HG03571 (cell line): ENCODE results near the gene DNAL4.

Experiments used
- ATAC-seq: cut with Tn5 transposase; IDR thresholded peaks from one replicate; pipeline ENCODE4 v1.9.1; 2021; ENCODE audit not compliant: unreplicated experiment

DNAL4 gene

GRCh38 chr22:38760477-38761201, 33.3 kb downstream of the DNAL4 start:
- ATAC-seq = no peak

GRCh38 chr22:38759005-38759404, 34.9 kb downstream of the DNAL4 start:
- ATAC-seq = no peak

GRCh38 chr22:38758276-38758945, 35.5 kb downstream of the DNAL4 start:
- ATAC-seq = no peak

GRCh38 chr22:38757464-38757757, 36.5 kb downstream of the DNAL4 start:
- ATAC-seq = no peak

- ATAC-seq = no peak
Measured at GRCh38 chr22:38756711-38757463, 37.1 kb downstream of the DNAL4 start.

GRCh38 chr22:38755911-38756532, 37.9 kb downstream of the DNAL4 start, which contains the start of gene SUN2:
SUN2 (minus strand) TSS chr22:38755998; CDS start chr22:38752628, 3,370 bp downstream.
- ATAC-seq = peak; percentile 52

- peak; percentile 31 for ATAC-seq
Measured at GRCh38 chr22:38755155-38755910, 38.6 kb downstream of the DNAL4 start.

- ATAC-seq = no peak
Measured at GRCh38 chr22:38754751-38755154, 39.2 kb downstream of the DNAL4 start.

GRCh38 chr22:38753948-38754750, 39.8 kb downstream of the DNAL4 start:
- ATAC-seq = no peak

- ATAC-seq = peak; percentile 36
Measured at GRCh38 chr22:38751422-38752346, 42.3 kb downstream of the DNAL4 start.

- ATAC-seq = no peak
Measured at GRCh38 chr22:38751066-38751421, 42.9 kb downstream of the DNAL4 start.

GRCh38 chr22:38750638-38751037, 43.3 kb downstream of the DNAL4 start:
- no peak for ATAC-seq

- no peak for ATAC-seq
Measured at GRCh38 chr22:38750104-38750503, 43.8 kb downstream of the DNAL4 start.

GRCh38 chr22:38748487-38749136, 45.3 kb downstream of the DNAL4 start:
- no peak for ATAC-seq

GRCh38 chr22:38745676-38746460, 48.1 kb downstream of the DNAL4 start:
- ATAC-seq = no peak

GRCh38 chr22:38744981-38745380, 49.0 kb downstream of the DNAL4 start:
- no peak for ATAC-seq

- ATAC-seq = no peak
Measured at GRCh38 chr22:38742176-38742942, 51.6 kb downstream of the DNAL4 start.
